ENCODE results near the gene ZPR1.

Gene ZPR1

DNA sequence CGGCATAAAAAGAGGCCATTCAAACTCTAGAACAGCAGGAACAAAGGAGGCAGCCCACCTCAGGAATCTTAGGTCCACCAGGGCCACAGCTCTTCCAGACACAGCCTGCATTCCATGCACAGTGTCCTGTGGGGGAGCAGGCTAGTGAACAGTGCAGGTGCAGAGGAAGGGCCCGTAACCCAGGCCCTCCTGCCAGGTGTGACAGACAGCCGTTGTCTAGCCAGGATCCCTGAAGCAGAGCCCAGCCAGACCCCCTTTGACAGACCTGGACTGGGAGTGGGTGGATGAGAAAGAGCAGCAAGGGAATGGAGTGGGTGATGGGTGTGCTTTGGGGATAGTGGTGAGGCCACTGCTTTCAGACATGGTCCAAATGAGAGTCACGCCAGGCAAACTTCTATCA is 1.2 kb upstream of the ZPR1 start:
- no peak for DNase-seq (ENCODE audit: low spot score)
- in situ Hi-C loops (cut with MboI; ENCODE audit: low pct_unique_long_range_greater_than_20kb, low sequenced_read_pairs, unreplicated experiment), result loop anchor here (25.0 kb wide), 1 partner anchor 323 kb away; no protein-coding TSS in a partner anchor
- TF ChIP-seq, protein P1, sequence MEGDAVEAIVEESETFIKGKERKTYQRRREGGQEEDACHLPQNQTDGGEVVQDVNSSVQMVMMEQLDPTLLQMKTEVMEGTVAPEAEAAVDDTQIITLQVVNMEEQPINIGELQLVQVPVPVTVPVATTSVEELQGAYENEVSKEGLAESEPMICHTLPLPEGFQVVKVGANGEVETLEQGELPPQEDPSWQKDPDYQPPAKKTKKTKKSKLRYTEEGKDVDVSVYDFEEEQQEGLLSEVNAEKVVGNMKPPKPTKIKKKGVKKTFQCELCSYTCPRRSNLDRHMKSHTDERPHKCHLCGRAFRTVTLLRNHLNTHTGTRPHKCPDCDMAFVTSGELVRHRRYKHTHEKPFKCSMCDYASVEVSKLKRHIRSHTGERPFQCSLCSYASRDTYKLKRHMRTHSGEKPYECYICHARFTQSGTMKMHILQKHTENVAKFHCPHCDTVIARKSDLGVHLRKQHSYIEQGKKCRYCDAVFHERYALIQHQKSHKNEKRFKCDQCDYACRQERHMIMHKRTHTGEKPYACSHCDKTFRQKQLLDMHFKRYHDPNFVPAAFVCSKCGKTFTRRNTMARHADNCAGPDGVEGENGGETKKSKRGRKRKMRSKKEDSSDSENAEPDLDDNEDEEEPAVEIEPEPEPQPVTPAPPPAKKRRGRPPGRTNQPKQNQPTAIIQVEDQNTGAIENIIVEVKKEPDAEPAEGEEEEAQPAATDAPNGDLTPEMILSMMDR (IDR thresholded peaks at IDR 0.05; ENCODE audit: extremely low read depth, insufficient read depth, missing control alignments), result no peak

GRCh38 chr11:116788534-116788933 is 711 bp upstream of the ZPR1 start:
- in situ Hi-C loops (cut with MboI; ENCODE audit: low pct_unique_long_range_greater_than_20kb, low sequenced_read_pairs, unreplicated experiment), result loop anchor here (25.0 kb wide), 1 partner anchor 324 kb away; no protein-coding TSS in a partner anchor
- TF ChIP-seq, protein P1 (IDR thresholded peaks at IDR 0.05; ENCODE audit: extremely low read depth, insufficient read depth, missing control alignments), result no peak
- no peak for DNase-seq (ENCODE audit: low spot score)

DNA sequence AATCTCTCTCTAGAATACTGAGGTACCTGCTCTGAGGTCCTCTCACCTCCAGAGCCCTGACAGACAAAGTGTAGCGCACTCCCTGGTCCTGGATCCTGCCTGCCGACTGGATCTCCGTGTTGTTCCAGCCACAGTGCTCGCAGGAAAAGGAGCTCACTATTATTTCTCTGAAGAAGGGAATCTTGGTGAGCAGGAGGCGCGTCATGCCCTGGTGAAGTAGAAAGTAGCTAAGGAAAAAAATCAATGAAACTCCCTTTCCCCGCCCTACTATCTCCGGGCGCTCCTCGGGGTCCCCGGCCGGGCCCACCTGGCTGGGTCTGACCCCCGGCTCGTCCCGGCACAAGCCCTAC is 412 bp downstream of the ZPR1 start:
- DNase-seq (ENCODE audit: low spot score), result no peak
- TF ChIP-seq, protein P1 (IDR thresholded peaks at IDR 0.05; ENCODE audit: extremely low read depth, insufficient read depth, missing control alignments), result no peak
- in situ Hi-C loops (cut with MboI; ENCODE audit: low pct_unique_long_range_greater_than_20kb, low sequenced_read_pairs, unreplicated experiment), result loop anchor here (25.0 kb wide), 1 partner anchor 325 kb away; no protein-coding TSS in a partner anchor

GRCh38 chr11:116786966-116787365 is 857 bp downstream of the ZPR1 start:
- DNase-seq (ENCODE audit: low spot score), result no peak
- TF ChIP-seq, protein P1 (IDR thresholded peaks at IDR 0.05; ENCODE audit: extremely low read depth, insufficient read depth, missing control alignments), result no peak
- in situ Hi-C loops (cut with MboI; ENCODE audit: low pct_unique_long_range_greater_than_20kb, low sequenced_read_pairs, unreplicated experiment), result loop anchor here (25.0 kb wide), 1 partner anchor 325 kb away; no protein-coding TSS in a partner anchor

DNA sequence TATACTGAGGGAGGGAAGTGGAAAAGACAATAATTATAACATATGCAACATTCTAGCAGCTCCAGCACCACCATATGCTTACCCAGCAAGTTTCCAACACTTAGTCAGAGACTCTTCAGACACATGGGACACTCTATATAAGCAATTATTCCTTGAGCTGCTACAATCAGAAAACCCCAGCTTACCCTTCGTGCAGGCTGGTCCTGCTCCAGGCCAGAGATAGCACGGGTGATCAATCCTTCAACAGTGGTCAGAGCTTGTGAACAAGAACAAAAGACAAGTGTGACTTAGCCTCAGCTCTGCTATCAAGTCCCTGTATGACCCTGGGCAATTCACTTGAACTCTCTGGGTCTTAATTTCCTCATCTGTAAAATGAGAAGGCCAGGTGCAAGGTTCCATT is 1.5 kb downstream of the ZPR1 start:
- DNase-seq (ENCODE audit: low spot score), result no peak
- in situ Hi-C loops (cut with MboI; ENCODE audit: low pct_unique_long_range_greater_than_20kb, low sequenced_read_pairs, unreplicated experiment), result loop anchor here (25.0 kb wide), 1 partner anchor 326 kb away; no protein-coding TSS in a partner anchor
- TF ChIP-seq, protein P1 (IDR thresholded peaks at IDR 0.05; ENCODE audit: extremely low read depth, insufficient read depth, missing control alignments), result no peak

DNA sequence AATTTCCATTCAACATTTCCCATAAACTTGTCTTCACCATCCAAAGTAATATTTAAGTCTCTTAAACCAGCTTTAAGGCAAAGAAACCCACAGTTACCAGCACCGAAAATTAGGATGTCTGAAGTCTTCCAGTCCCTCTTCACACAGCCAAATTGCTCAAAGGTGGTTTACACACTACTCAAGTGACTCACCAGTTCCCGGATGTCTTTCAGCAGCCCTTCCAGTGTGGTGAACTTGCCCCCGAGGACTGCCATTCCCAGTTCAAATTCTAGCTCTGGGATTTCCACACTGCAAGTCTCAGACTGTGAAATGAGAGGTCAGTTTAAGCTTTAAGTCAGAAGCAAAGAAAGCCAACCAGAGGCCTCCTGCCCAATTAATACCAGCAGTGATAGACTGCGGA is 5.1 kb downstream of the ZPR1 start:
- TF ChIP-seq, protein P1 (IDR thresholded peaks at IDR 0.05; ENCODE audit: extremely low read depth, insufficient read depth, missing control alignments), result no peak
- in situ Hi-C loops (cut with MboI; ENCODE audit: low pct_unique_long_range_greater_than_20kb, low sequenced_read_pairs, unreplicated experiment), result loop anchor here (25.0 kb wide), 1 partner anchor 330 kb away; no protein-coding TSS in a partner anchor
- no peak for DNase-seq (ENCODE audit: low spot score)

Measured in GM13977 (cell line).